HEK293 (cell line): Measurements from ENCODE around the gene ACAD8.

Experiments
- CTCF ChIP-seq: fragments of 450-650 bp; formaldehyde crosslinking; IDR thresholded peaks from 2 replicates; pipeline ENCODE4 v1.5.1; 2016; ENCODE audit warnings: missing biosample characterization, missing genetic modification characterization
- HOXA7 ChIP-seq: sonication (generic); formaldehyde crosslinking; IDR thresholded peaks from 2 replicates; pipeline ENCODE4 v1.8.1; 2022; ENCODE audit warnings: missing genetic modification reagents, borderline replicate concordance
- IKZF3 ChIP-seq: fragments of 450-650 bp; IDR thresholded peaks from 2 replicates; pipeline ENCODE4 v1.5.0; 2018; ENCODE audit warnings: missing biosample characterization, mild to moderate bottlenecking, missing genetic modification characterization, moderate library complexity
- PATZ1 ChIP-seq: fragments of 450-650 bp; formaldehyde crosslinking; IDR thresholded peaks from 2 replicates; pipeline ENCODE4 v1.5.1; 2016; ENCODE audit warnings: missing biosample characterization, missing genetic modification characterization
- SP2 ChIP-seq: fragments of 450-650 bp; formaldehyde crosslinking; IDR thresholded peaks from 2 replicates; pipeline ENCODE4 v1.5.1; 2016; ENCODE audit warnings: missing biosample characterization, missing genetic modification characterization
- ZBTB7A ChIP-seq: fragments of 450-650 bp; formaldehyde crosslinking; IDR thresholded peaks from 2 replicates; pipeline ENCODE4 v1.5.1; 2016; ENCODE audit warnings: low read depth, missing biosample characterization, missing genetic modification characterization
- ZNF24 ChIP-seq: fragments of 450-650 bp; formaldehyde crosslinking; IDR thresholded peaks from 2 replicates; pipeline ENCODE4 v1.5.1; 2016; ENCODE audit warnings: missing biosample characterization, missing genetic modification characterization
- ZNF558 ChIP-seq: fragments of 450-650 bp; formaldehyde crosslinking; IDR thresholded peaks from 2 replicates; pipeline ENCODE4 v1.5.1; 2016; ENCODE audit warnings: missing biosample characterization, missing genetic modification characterization
- ZNF660 ChIP-seq: fragments of 450-650 bp; IDR thresholded peaks from 2 replicates; pipeline ENCODE4 v1.5.1; 2018; ENCODE audit warnings: missing biosample characterization, mild to moderate bottlenecking, missing genetic modification characterization

GRCh38 chr11:134275188-134275533, 21.8 kb downstream of the ACAD8 start:
- TF ChIP-seq SP2 (tag by site-specific recombination) (no peak), ZBTB7A (no peak), CTCF (tag by site-specific recombination) (no peak), ZNF24 (tag by site-specific recombination) (no peak), ZNF660 (tag by site-specific recombination) (no peak), ZNF558 (tag by site-specific recombination) (no peak), HOXA7 (CRISPR knock-in tag) (no peak), PATZ1 (tag by site-specific recombination) (no peak), IKZF3 (tag by site-specific recombination) (no peak)
